Activated CD8-positive, alpha-beta memory T cell treated with anti-CD3 and anti-CD28 coated beads for 48 hours (primary cell): ENCODE measurements around the gene HACD2.

Experiments
- DNase-seq, 3 experiments: peaks; one replicate each; pipeline ENCODE4 v3.0.0-alpha.2; 2020; ENCODE audit warnings: low read depth in 2 of 3, low spot score in 2 of 3

Gene HACD2

DNA sequence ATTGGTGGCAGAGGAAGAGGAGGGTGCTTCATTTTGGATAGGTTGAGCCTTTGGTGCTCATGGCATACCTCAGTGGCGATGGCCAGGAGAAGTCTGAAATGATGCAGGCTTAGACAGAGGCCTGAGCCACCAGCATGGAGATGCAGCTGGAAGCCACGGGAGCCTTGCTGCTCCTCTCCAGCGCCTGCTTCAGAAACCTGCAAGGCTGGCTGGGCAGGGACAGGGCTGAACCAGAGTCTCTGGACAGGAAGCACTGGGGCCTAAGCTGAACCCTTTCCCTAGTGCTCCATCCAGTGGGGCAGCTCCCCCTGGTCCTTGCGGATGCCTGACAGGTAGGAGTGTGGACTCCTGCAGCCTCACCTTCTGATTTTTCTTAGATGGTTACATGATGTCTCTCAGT lies 99.3 kb downstream of the HACD2 start:
- no peak for DNase-seq

DNA sequence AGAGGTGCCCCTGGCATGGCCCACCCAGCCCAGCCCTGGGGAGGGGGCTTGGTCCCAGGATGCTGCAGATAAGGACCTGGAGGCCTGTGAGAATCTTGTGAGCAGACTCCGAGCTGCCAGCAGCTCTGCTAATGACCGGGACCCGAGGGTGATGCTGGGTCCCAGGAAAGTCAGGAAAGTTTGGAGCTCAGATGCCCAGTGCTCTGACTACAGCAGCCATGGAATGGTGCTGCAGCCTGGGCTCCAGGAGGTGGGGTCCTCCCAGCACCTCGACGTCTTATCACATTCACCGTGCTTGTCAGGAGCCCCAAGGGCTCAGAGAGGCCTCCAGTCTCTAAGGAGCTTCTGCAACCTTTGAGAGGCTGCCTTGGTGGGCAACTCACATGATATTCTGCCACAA lies 101.7 kb downstream of the HACD2 start:
- no peak for DNase-seq

DNA sequence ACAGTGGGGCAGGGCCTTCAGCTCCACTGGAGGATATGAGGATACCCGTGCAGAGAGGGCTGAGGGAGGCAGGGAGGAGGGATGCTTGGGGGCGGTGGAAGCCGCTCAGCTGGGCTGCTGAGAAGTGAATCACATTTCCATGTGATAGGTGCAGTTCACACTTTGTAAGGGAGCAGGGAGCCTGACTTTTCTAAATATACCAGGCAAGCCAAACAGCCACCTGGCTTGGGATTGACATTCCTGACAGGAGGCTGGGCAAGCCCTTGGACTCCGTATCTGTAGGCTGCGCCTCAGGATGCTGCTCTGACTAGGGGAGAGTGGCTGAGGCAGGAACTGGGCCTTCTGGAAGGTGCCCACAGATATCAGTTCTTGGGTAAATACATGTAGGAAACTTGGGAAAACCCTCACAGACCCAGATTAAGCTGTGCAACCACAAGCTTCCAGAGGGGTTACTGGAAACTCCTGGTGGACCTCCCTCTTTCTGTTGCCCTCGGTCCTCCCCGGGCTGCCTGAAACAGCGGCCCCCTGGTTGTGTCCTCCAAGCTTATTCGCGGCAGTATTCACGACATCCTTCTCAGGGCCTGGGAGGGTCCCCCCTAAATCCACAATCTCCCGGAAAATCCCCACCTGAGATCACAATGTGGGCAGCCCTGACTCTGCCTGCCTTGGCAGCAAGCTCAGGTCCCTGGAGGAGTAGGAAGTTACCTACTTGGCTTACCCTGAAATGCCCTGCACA lies 103.0 kb downstream of the HACD2 start:
- DNase-seq = no peak

DNA sequence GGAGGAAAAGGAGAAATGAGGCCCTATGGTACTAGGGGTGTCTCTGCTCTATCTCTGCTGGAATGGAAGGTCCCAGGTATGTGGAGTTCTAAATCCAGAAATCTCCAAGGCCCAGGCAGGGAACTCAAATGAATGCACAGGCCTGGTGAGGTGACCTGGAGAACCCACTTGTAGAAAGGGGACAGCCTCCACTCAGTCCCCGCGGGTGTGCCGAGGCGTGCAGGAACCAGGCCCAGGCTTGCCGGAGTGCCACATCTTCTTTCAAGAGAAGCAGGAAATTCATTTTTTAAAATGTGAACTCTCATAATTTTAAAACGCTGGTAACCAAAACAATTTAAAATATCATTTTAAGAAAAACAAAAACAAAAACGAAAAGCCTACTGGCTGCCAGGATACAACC lies 103.8 kb downstream of the HACD2 start:
- no peak for DNase-seq

DNA sequence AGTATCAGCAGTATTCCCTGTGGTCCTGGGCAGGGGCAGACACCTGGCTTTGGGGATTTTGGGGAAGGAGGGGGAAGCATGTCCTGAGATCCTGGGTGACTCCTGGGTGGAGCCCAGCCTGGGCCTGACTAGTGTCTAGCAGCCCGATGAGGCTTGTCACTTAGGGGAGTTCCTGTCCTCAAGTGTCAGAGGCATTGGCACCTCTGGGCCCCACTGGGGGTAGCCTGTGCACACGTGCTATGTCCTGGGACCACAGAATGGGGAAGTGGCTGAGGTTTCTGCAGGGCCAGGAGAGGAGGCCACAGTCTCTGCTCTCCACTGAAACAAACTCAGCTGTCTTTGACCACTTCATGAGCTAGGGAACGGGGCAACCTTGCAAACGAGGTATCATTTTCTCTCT lies 104.4 kb downstream of the HACD2 start:
- no peak for DNase-seq

DNA sequence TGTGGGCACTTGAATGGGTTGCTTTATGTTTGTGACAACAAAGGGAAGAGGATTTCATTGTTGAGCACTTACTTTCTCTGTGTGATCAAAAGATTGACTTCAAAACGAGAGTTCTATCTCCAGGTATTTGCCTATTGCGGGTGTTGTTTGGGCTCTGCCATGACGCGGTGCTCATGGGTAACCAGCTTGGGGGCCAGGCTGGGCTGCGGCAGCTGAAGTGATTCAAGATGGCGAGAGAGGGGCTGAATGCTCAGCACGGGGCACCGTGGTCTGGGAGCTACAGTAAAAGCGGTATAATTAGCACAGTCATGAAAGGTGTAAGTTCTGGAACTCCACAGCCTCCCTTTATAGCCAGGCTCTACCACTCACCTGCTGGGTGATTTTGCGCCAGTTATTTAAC lies 105.0 kb downstream of the HACD2 start:
- no peak for DNase-seq

DNA sequence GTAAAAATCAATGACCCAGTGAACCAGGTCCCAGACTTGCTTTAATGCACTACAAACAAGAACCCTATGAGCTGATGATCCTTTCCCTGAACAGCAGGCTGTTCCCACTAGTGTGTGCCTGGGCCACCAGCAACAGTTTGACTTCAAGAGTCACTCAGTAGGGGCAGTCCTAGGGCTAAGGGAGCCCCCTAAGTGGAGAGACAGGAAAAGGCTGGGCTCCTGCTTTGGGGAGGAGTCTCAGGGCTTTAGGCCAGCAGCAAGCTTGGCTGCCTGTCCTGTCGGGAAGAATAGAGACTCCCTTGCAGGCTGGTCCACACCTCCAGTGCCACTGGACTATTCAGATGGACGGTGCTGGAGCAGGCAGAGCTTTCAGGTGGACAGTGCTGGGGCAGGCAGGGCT lies 106.5 kb downstream of the HACD2 start:
- no peak for DNase-seq

DNA sequence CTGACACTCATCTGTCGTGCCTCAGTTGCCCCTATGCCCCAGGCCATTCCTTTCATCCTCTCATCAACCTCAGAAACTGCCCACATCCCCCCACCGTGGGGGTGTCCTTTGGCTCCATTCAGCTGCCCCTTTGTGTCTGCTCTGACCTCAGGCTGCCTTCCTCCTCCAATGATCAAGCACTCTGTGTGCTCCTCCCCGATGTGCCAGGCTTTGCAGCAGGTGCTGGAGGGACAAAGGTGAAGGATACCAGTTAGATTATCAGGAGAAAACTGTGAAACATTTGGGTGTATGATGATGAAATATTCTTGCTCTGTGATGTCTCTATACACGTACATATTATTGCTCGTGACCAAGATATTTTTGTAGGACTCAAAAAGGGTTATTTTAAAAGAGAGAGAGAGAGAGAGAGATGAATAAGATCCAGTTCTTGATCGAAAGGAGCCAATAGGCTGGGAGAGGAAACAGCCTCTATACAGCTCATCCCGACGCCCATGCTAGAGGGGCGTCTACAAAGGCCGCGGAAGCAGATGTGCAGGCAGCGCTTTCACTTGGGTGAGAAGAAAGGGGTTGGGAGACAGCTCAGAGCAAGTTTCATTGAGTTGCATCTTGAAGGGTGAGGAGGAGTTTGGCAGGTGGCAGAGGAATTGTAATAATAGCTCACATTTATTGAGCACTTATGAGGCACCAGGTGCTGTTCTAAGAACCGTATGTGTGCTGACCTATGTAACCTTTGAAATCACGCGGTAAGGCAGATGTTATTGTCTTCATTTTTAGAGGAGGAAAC lies 107.7 kb downstream of the HACD2 start:
- DNase-seq = no peak

DNA sequence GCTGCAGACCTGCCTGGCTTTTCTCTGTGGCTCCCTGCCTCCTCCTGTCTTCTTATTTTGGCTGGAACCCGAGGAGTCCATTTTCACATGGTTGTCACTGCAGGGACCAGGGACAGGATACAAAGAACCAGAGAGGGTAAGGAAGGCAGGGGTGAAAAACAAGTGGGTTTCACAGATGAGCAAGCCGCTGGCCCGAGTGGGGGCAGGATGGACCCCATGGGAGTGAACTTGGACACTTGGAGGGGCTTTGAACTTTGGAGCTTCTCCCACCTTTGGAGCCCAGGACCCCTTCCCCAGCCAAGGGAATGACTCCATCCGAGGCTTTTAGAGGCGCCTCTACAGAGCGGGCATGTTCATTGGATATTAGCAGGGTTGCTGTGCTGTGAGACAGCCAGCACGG lies 109.1 kb downstream of the HACD2 start:
- no peak for DNase-seq

DNA sequence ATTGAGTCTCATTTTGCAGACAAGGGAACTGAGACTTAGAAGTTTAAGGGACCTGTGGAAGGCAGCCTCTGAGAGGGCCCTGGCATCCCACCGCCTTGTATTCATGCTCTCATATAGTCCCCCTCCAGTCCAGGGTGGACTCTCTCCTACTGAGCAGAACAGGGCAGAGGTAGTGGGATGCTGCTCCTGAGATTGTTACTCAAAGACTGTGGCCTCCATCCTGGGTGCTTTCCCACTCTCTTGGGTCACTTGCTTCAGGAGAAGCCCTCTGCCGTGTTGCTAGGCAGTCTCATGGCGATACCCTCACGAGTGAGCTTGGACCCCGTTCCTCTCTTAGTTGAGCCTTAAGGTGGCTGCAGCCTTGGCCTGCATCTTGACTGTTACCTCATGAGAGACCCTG lies 113.7 kb downstream of the HACD2 start:
- no peak for DNase-seq

DNA sequence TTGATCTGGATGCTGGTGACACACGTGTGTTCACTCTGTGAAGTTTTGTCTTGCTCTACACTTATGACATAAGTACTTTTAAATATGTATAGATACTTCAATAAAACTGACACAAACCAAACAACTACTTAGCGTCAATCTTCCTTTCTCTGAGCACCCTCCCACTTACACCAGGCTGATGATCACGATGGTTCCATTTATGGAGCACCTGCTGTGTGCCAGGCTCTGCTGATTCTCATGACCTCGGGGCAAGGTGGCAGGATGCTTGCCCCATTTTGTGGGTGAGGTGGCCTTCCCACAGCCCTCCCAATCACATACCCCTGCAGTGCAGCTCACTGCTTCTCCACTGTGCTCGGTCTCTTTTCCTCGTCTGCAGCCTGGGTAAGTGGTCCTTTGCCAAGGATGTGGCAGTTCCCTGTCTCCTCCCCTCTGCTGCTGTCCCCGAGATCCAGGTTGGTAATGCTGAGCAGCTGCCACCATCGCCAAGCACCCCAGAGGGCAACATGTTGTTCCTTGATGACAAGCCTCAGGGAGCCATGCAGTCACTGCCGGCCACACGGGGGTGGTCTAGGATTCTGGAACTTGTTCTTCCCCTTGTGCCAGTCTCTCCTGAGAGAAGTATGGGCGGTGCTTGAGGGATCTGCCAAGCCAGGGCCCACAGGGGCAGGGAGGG lies 115.4 kb downstream of the HACD2 start:
- no peak for DNase-seq

DNA sequence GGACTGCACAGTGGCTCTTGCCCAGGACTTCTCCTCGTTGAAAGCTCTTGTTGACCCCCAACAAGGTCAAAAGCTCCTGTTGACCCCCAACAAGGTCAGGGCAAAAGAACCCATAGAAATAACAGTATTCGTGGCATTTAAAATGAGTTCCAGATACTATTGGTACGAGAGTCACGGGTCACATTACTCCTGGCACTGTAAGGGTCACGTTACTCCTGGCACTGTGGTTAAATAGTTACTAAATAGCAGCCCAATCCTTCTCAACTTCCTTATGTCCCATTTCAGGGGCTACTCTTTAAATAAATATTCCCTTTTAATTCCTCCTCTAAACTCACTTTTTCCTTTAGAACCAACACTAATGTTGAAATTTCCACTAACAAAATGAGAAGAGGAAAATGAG lies 117.8 kb downstream of the HACD2 start:
- no peak for DNase-seq

DNA sequence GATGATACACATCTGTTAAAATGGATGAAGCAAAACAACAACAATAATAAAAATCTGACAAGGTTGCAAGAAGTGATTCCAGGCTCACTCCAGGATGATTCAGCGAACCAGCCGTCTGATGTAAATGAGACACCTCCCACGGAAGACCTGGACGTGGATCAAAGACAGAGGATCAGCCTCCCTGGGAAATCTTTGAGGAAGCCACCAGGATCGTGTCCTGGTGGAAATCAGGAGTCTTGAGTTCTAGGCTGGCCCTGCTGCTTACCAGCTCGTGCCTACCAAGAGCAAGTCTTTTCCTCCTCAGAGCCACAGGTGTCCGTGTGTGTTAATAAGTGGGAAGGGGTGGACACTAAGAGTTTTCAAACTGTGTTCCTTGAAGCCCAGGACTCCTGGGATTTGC lies 120.6 kb downstream of the HACD2 start:
- DNase-seq = no peak

DNA sequence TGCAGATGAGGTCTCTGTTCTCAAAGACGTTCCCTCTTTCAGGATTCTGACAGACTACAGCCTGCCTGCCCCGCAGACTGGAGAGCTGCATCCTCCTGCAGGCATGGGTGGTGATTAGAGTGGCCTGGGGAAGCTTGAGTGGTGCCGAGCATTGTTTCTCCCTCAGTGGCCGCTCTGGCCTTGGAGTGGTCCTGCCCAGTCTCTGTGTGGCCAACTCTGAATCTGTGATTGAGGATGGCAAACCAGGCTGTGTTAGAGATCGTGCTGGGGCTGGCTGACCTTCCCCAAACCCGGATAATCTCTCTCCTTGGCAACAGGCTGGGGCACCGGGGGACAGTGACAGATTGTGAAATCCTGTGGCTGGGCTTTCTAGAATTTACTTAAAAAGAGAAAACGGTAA lies 125.0 kb downstream of the HACD2 start:
- no peak for DNase-seq

DNA sequence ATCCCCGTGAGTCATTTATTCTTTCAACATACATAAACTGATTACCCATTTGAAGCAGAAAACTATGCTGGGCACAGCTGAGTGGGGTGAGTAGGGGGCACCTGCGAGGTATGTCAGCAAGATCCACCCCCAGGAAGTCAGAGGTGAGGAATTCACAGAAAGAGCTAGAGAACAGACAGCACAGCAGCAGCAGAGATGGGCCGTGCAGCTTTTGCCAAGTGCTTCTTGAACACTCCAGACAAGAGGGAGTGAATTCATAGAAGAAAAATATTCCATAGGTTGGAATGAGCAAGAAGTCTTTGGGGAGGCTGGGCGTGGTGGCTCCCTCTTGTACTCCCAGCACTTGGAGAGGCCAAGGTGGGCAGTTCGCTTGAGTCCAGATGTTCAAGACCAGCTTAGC lies 126.6 kb downstream of the HACD2 start:
- DNase-seq = no peak

DNA sequence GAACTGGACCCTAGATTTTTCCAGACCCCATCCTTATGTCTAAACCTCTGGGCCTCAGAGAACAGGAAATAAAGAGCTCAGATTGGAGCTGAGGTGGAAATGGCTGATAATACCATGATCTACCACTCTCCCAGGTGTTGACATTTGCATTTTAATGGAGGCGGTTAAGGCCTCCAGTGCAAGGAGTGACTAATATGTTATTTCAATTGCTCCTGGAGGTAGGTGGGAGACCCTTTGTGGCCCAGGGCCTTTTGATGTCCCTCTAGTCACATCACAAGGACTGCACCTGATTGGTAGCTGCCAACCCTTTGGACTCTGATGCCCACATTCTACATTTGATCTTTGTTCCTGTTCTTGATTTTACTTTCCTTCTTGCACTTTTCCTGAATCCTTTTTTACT lies 127.0 kb downstream of the HACD2 start:
- DNase-seq = no peak

DNA sequence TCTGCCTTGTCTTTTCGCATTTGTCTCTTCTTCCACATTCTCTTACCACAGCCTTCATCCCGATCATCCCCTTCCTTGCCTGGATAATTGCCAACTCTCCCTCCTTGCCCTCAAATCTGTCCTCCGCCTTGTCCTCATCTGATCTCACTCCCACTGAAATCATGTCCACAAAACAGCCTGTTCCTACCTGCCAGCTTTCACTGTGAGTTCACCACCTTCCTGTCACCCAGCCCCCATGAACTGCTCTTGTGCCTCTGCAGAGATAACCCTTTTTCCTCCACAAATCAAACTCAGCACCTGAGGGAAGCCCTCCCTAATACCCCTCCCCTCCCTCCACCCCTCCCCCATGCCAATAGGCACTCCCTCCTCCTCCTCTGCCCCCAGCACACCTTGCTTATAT lies 131.2 kb downstream of the HACD2 start:
- no peak for DNase-seq

DNA sequence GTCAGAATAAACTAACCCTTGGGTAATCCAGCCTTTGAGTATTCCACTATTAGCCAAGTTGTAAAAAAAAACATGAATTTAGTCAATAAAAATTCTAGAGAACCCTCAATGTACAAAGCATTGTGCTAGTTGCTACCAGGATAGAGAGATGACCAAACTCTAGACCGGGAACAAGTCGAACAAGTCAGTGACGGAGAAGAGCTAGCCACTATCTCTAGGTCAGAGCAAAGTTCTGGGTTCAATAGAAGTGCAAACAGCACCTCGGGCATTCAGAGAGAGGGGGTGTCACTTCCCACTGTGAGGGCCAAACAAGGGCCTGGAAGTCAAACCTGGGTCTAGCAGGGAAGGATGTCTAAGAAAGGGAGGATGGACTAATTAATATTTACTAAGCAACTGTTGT lies 133.7 kb downstream of the HACD2 start:
- no peak for DNase-seq

DNA sequence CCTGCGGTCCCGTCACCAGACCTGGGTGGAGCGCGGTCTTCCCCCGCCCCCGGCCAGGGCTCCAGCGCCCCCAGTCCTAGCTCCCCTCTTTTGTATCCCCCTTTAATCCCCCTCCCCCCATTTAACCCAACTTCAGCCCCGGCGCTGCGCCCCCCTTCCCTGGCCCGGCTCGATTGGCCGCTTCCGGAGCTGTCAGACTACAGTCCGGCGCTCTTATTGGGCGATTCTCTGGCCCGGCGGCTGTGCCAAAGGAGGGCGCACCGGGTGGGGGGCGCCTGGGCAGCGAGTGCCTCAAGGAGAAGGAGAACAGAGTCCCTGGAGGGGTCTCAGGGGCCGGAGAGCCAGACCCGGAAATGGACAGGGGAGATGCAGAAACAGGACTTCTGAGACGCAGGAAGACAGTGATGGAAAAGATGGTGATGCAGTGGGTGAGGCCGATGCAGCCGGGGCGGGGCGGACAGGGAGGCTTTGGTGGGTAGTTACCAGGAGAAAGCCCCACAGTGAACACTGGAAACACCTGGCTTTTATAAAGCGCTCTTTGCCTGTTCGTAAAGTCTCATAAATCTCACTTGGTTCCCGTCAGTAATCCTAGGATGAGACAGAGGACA lies 134.8 kb downstream of the HACD2 start:
- DNase-seq = no peak

DNA sequence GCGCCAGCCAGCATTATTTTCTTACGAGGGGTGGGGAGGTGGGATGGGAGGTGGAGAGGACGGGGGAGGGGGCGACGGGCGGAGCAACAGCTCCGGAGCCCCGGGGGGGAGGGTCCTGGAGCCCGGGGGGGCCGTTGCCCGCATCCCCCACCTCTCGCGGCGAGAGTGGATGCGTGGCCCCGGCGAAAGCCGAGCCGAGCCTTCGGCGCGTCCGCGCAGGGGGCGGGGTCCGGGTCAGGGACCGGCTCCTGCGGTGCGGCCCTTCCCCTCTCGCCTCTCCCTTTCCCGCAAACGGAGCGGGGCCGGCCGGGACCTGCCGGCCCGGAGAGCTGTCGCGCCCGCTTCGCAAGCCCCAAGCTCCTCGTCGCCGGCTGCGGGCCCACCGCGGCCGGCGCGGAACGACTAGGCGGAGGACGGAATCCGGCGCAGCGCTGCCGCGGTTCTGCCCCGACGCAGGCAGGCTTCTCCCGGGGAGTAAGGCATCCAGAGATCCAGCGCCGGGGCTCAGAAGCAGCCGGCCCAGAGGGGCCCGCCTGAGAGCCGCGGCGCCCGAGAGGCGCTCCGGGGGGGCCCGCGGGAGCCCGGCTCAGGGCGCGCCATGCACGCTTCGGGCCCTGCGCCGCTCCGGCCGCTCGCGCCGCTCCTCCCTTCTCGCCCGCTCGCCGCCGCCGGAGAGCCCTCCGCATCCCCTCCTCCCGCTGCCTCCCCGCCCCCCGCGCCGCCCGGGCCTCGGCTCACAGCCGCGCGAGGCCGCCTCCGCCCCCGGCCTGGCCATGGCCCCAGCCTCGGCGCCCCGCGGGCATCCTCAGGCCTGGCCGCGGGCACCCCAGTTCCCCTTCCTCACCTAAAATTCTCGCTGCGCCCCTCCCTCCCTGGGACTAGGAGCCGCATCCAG lies 135.5 kb downstream of the HACD2 start:
- DNase-seq = no peak

DNA sequence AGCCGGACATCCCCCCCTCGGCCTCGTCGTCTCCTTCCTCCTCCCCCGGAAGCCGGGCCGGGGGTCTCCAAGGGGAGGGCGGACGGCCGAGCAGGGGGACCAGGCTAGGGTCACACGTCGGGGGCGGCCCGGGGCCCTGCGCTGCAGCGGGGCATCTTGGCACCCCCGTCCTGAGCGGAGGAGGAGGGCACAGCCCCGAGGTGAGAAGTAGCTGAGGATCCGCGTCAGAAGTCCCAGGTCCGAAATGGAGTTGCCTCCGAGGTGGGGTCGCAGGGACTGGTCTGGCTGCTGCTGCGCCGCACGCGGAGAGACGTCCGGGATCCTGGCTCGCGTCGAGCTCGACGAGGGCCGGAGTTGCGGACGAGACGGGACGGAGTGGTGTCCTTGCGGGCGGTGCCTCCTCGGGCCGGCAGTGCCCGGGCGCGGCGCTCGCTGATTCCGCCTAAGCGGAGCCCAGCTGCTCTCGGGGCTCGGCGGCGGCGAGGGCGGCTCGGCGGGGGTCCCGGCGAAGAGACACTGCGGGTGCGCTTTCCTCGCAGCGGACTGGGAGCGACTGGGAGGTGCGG lies 136.2 kb downstream of the HACD2 start, which contains the start of gene ADCY5:
Gene ADCY5 (minus strand): TSS at position 555 of the 566 bp plus-strand sequence. CDS start 545 bp downstream, at position 10.
- peak in 1 of 3 experiments; percentile 9 for DNase-seq
